Fibroblast of gingiva (primary cell): ENCODE data around the gene PCDHGA4.
"Not testable (repeated sequence)": the region's sequence is repeated elsewhere in the genome, so short reads cannot be mapped to it uniquely, and the experiment has no call there.

ENCODE experiments used
- DNase-seq: peaks from one replicate; pipeline ENCODE4 v3.0.0-alpha.2; 2011; ENCODE audit warnings: low read depth

Gene PCDHGA4

DNA sequence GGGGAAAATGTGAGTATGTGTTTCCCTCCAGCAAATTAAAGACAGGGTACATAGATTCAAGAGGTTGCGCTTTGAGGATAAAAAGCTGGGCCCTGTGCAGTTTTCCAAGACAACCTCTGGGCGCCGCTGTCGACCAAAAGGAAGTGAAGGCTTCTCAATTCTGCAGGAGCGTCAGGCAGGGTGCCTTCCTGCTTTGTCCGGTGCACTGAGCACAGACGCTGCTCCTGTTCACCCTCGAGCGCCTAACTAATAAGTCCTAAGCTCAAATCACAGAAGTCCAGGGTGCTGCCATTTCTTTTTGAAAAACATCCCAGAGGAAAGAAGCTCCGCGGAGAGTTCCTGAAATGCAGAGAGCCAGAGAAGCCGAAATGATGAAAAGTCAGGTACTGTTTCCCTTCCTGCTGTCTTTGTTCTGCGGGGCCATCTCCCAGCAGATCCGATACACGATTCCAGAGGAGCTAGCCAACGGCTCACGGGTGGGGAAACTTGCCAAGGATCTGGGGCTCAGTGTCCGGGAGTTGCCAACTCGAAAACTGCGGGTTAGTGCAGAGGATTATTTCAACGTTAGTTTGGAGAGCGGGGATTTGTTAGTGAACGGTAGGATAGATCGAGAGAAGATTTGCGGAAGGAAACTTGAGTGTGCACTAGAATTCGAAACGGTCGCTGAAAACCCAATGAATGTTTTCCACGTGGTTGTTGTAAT lies 4.8 kb upstream of the PCDHGA4 start, which contains the start of gene PCDHGB1:
Gene PCDHGB1 (plus strand): TSS at position 183 of the 703 bp plus-strand sequence. CDS start 162 bp downstream, at position 345.
- DNase-seq, result peak; percentile 35

DNA sequence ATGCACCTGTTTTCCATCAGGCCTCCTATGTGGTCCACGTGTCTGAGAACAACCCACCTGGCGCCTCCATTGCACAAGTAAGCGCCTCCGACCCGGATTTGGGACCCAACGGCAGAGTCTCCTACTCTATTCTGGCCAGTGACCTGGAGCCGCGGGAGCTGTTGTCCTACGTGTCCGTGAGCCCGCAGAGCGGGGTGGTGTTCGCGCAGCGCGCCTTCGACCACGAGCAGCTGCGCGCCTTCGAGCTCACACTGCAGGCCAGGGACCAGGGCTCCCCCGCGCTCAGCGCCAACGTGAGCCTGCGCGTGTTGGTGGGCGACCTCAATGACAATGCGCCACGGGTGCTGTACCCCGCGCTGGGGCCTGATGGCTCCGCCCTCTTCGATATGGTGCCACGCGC lies 3.2 kb upstream of the PCDHGA4 start:
- DNase-seq, result no peak

DNA sequence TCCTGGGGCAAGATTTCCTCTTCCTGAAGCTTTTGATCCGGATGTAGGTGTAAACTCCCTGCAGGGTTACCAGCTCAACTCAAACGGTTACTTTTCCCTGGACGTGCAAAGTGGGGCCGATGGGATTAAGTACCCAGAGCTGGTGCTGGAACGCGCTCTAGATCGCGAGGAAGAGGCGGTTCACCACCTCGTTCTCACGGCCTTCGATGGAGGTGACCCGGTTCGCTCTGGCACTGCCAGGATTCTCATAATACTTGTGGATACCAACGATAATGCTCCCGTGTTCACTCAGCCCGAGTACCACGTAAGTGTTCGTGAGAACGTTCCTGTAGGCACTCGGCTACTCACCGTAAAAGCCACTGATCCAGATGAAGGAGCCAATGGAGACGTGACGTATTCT lies 820 bp downstream of the PCDHGA4 start:
- DNase-seq, result no peak

DNA sequence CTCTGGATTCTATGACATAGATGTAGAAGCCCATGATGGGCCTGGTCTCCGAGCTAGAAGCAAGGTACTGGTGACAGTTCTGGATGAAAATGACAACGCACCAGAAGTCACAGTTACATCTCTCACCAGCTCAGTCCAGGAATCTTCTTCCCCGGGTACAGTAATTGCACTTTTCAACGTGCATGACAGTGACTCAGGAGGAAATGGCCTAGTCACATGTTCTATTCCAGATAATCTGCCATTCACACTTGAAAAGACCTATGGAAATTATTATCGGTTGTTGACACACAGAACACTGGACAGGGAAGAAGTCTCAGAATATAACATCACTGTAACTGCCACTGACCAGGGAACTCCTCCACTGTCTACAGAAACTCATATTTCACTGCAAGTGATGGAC lies 1.3 kb downstream of the PCDHGA4 start:
- DNase-seq, result no peak

DNA sequence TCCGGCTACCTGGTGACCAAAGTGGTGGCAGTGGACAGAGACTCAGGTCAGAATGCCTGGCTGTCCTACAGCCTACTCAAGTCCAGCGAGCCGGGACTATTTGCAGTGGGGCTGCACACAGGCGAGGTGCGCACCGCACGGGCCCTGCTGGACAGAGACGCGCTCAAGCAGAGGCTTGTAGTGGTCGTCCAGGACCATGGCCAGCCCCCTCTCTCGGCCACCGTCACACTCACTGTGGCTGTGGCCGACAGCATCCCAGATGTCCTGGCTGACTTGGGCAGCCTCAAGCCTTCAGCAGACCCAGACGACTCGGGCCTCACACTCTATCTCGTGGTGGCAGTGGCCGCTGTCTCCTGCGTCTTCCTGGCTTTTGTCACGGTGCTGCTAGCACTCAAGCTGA lies 2.1 kb downstream of the PCDHGA4 start:
- no peak for DNase-seq

DNA sequence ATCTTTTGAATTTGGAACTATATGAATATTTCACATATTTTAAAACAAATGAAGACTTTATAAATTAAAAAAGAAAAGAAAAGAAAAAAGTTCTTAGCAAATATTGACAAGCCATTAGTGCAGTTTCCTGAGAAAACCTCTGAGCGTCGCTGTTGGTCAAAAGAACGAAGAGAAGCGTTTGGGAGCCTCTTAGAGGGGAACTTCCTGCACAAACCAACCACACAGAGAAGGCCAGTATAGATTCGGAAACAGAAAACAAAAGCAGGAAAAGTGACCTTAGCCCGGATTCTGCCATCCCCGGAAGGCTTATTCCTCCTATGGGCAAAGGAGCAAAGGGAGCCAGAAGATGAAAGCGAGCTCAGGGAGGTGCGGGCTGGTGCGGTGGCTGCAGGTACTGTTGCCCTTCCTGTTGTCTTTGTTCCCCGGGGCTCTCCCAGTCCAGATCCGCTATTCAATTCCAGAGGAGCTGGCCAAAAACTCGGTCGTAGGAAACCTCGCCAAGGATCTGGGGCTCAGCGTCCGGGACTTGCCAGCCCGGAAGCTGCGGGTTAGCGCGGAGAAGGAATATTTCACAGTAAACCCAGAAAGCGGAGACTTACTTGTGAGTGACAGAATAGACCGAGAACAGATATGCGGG lies 5.1 kb downstream of the PCDHGA4 start, which contains the start of gene PCDHGB2:
Gene PCDHGB2 (plus strand): TSS at position 205 of the 637 bp plus-strand sequence. CDS start 142 bp downstream, at position 347.
- peak; percentile 25 for DNase-seq

DNA sequence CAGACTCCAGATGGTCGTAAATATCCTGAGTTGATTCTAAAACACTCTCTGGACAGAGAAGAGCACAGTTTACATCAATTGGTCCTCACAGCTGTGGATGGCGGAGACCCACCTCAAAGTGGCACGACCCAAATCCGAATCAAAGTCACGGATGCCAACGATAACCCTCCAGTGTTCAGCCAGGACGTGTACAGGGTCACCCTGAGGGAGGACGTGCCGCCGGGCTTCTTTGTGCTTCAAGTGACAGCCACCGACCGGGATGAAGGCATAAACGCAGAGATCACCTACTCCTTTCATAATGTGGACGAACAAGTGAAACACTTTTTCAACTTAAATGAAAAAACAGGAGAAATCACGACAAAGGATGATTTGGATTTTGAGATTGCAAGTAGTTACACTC lies 5.9 kb downstream of the PCDHGA4 start:
- DNase-seq, result no peak

DNA sequence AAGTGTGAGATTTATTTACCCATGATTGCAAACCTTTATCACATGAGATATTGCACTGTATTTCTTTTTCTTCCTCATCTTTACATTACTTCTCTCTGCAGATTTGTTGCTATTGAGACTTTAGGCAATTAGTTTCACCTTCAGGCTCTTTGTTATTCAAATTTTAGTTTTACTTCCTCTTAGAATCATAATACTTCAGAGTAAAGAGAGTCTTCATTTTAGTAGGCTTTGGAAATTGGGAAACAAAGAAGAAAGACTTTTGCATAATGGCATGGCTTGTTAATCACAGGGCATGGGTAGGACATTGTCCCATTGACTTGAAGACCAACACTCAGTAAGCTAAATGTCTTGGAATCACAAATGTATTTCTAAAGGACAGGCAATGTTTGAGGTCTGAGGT lies 7.9 kb downstream of the PCDHGA4 start:
- no peak for DNase-seq

DNA sequence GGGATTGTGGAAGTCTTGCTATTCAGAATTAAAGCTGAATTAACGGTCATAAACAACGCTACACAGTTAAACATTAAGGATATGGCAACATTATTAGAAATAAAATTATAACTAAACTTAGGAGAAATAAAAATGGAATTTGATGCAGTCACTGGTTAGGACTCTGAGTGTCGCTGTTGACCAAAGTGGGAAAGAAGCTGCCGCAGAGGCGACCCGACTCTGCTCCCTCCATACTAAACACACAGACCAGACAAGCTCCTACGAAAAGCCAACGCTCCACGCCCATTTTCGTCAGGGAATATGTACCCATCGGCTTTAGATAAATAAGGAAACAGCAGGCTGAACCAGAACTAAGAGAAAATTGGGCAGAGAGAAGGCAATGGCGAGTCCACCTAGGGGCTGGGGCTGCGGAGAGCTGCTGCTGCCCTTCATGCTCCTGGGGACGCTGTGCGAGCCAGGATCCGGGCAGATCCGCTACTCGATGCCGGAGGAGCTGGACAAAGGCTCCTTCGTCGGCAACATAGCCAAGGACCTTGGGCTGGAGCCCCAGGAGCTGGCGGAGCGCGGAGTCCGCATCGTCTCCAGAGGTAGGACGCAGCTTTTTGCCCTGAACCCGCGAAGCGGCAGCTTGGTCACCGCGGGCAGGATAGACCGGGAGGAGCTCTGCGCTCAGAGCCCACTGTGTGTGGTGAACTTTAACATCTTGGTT lies 9.3 kb downstream of the PCDHGA4 start, which contains the start of gene PCDHGA5:
Gene PCDHGA5 (plus strand): TSS at position 211 of the 709 bp plus-strand sequence. CDS start 169 bp downstream, at position 380.
- no peak for DNase-seq

DNA sequence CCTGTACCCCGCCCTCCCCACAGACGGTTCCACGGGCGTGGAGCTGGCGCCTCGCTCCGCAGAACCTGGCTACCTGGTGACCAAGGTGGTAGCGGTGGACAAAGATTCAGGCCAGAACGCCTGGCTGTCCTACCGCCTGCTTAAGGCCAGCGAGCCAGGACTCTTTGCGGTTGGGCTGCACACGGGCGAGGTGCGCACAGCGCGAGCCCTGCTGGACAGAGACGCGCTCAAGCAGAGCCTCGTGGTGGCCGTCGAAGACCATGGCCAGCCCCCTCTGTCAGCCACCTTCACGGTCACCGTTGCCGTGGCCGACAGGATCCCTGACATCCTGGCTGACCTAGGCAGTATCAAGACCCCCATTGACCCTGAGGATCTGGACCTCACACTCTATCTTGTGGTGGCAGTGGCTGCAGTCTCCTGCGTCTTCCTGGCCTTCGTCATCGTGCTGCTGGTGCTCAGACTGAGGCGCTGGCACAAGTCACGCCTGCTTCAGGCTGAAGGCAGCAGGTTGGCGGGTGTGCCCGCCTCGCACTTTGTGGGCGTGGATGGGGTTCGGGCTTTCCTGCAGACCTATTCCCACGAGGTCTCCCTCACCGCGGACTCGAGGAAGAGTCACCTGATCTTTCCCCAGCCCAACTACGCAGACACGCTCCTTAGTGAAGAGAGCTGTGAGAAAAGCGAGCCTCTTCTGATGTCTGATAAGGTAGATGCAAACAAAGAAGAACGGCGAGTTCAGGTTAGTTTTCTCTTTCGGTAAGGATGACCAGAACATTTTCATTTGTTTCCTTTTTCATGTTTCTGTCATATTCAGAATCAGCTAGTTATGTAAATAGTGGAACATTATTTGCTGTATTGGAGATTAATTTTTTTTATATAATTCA lies 11.4 kb downstream of the PCDHGA4 start:
- no peak for DNase-seq

DNA sequence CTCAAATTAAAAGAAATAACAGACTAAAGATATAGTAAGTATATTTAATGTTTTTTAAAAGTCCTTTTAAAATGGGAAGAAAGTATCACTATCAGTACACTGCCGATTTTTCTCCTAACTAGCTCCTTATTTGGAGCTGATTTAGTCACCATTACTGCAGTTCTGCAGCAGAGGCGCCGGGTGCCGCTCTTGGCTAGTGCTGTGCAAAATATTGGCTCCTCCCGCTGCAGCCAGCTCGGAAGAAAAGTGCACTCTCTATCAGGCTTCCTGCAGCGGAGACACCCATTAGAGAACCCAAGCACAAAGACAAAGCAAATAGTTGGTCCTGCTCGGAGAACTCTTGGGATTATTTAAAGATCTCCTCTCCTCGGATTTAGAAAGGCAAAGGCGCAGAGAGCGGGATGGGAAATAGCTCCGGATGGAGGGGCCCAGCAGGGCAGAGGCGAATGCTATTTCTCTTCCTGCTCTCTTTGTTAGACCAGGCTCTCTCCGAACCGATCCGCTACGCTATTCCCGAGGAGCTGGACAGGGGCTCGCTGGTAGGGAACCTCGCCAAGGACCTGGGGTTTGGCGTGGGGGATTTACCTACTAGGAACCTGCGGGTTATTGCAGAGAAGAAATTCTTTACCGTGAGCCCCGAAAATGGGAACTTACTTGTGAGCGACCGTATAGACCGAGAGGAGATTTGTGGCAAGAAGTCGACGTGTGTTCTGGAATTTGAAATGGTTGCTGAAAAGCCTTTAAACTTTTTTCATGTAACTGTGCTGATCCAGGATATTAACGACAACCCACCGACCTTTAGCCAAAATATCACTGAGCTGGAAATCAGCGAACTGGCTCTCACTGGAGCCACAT lies 15.4 kb downstream of the PCDHGA4 start, which contains the start of gene PCDHGB3:
Gene PCDHGB3 (plus strand): TSS at position 249 of the 855 bp plus-strand sequence. CDS start 153 bp downstream, at position 402.
- DNase-seq, result peak; percentile 52

DNA sequence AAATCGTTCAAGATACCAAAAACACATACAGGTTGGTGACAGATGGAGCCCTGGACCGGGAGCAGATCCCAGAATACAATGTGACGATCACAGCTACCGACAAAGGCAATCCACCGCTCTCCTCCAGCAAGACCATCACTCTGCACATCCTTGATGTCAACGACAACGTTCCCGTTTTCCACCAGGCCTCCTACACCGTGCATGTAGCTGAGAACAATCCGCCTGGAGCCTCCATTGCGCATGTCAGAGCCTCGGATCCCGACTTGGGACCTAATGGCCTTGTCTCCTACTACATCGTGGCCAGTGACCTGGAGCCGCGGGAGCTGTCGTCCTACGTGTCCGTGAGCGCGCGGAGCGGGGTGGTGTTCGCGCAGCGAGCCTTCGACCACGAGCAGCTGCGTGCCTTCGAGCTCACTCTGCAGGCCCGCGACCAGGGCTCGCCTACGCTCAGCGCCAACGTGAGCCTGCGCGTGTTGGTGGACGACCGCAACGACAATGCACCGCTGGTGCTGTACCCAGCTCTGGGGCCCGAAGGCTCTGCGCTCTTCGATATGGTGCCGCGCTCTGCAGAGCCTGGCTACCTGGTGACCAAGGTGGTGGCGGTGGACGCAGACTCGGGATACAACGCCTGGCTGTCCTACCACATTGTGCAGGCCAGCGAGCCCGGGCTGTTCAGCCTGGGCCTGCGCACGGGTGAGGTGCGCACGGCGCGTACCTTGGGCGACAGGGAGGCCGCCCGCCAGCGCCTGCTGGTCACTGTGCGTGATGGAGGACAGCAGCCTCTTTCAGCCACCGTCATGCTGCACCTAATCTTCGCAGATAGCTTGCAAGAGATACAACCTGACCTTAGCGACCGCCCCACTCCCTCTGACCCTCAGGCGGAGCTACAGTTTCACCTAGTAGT lies 17.0 kb downstream of the PCDHGA4 start:
- DNase-seq, result no peak

DNA sequence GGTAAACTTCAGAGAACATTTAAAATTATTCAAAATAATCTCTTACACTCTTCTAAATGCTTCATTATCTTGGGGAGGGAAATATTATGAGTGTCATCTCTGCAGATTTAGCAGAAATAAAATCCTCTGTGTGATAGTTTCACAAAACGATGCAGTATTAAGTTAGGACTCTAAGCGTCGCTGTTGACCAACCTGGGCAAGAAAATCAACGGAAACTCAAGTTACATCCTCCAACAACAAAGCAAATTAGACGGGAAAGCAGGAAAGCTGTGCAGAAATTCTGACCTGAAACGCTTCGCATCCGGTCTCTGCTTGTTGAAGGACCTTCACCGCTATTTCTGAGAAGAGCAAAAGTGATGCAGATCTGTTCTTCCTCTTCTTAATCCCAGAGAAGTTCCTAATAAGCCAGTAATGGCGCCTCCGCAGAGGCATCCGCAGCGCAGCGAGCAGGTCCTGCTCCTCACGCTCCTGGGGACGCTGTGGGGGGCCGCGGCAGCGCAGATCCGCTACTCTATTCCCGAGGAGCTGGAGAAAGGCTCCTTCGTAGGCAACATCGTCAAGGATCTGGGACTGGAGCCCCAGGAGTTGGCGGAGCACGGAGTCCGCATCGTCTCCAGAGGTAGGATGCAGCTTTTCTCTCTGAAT lies 19.0 kb downstream of the PCDHGA4 start, which contains the start of gene PCDHGA6:
Gene PCDHGA6 (plus strand): TSS at position 219 of the 645 bp plus-strand sequence. CDS start 193 bp downstream, at position 412.
- no peak for DNase-seq

DNA sequence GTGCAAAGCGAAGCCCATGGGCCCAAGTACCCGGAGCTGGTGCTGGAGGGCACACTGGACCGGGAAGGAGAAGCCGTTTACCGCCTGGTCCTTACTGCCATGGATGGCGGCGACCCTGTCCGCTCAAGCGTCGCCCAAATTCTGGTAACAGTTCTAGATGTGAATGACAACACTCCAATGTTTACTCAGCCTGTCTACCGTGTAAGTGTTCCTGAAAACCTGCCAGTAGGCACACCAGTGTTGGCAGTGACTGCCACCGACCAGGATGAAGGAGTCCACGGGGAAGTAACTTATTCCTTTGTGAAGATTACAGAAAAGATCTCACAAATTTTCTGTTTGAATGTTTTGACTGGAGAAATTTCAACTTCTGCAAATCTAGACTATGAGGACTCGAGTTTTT lies 19.8 kb downstream of the PCDHGA4 start:
- no peak for DNase-seq

DNA sequence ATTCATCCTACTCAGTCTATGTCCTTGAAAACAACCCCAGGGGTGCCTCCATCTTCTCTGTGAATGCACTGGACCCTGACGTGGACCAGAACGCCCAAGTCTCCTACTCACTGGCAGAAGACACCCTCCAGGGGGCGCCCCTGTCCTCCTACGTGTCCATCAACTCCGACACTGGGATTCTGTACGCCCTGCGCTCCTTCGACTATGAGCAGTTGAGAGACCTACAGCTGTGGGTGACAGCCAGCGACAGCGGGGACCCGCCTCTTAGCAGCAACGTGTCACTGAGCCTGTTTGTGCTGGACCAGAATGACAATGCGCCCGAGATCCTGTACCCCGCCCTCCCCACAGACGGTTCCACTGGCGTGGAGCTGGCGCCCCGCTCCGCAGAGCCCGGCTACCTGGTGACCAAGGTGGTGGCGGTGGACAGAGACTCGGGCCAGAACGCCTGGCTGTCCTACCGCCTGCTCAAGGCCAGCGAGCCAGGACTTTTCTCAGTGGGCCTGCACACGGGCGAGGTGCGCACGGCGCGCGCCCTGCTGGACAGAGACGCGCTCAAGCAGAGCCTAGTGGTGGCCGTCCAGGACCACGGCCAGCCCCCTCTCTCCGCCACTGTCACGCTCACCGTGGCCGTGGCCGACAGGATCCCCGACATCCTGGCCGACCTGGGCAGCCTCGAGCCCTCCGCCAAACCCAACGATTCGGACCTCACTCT lies 20.8 kb downstream of the PCDHGA4 start:
- not testable (repeated sequence) for DNase-seq

DNA sequence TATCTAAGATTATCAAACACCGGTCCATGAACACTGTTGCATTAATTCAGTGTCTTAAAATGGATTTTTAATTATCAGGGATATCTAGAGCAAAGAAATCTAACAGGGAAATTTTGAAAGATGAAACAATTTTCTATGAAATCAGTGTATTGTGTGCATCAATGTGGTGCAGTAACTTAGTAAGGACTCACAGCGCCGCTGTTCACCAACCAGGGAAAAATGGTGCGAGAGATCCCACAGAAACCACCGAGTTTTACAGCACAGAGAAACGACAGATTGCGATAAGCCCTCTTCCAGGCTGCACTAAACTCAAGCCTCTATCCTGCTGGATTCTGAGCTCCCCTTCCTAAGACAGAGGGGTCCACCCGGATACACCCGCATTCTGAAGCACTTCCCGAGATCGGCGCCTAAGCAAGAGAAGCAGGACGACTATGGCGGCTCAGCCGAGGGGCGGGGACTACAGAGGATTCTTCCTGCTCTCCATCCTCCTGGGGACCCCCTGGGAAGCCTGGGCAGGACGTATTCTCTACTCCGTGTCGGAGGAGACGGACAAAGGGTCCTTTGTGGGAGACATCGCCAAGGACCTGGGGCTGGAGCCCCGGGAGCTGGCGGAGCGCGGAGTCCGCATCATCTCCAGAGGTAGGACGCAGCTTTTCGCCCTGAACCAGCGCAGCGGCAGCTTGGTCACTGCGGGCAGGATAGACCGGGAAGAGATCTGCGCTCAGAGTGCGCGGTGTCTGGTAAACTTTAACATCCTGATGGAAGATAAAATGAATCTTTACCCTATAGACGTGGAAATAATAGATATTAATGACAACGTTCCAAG lies 27.9 kb downstream of the PCDHGA4 start, which contains the start of gene PCDHGA7:
Gene PCDHGA7 (plus strand): TSS at position 274 of the 826 bp plus-strand sequence. CDS start 158 bp downstream, at position 432.
- peak; percentile 17 for DNase-seq

DNA sequence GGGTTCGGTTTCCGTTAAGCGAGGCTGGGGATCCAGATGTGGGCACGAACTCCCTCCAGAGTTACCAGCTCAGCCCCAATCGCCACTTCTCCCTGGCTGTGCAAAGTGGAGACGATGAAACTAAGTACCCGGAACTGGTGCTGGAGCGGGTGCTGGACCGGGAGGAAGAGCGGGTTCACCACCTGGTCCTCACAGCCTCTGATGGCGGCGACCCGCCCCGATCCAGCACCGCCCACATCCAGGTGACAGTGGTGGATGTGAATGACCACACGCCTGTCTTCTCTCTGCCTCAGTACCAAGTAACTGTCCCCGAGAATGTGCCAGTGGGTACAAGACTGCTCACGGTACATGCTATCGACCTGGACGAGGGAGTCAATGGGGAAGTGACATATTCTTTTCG lies 28.5 kb downstream of the PCDHGA4 start:
- DNase-seq, result no peak
